Endodermal cell (in vitro differentiated cells): Measurements from ENCODE around the gene B3GNT2. TPM values are rescaled to one million over a fixed set of nuclear protein-coding genes. Genes with fewer than 3 reads are reported as not detected.
"Not testable (repeated sequence)": the region's sequence is repeated elsewhere in the genome, so short reads cannot be mapped to it uniquely, and the experiment has no call there.

Source experiments
- DNase-seq: peaks from one replicate; pipeline ENCODE4 v3.0.0-alpha.2; 2017
- H3K27ac ChIP-seq: 2 replicates; pipeline ENCODE4 v1.5.1; 2013; ENCODE audit warnings: mild to moderate bottlenecking, low read depth, low read length, moderate library complexity
- H3K27me3 ChIP-seq: 2 replicates; pipeline ENCODE4 v1.6.1; 2013; ENCODE audit warnings: mild to moderate bottlenecking, low read length, moderate library complexity; ENCODE audit not compliant: insufficient read depth, control insufficient read depth, poor library complexity, severe bottlenecking
- H3K36me3 ChIP-seq: 2 replicates; pipeline ENCODE4 v1.7.0; 2013; ENCODE audit warnings: mild to moderate bottlenecking, low read length, moderate library complexity; ENCODE audit not compliant: control insufficient read depth, insufficient read depth
- H3K4me1 ChIP-seq: one replicate; pipeline ENCODE4 v1.7.0; 2013; ENCODE audit warnings: low read length; ENCODE audit not compliant: control insufficient read depth, insufficient read depth
- H3K4me3 ChIP-seq: 2 replicates; pipeline ENCODE4 v1.5.1; 2013; ENCODE audit warnings: mild to moderate bottlenecking, low read length, moderate library complexity
- H3K9ac ChIP-seq: 2 replicates; pipeline ENCODE4 v1.6.1; 2013; ENCODE audit warnings: mild to moderate bottlenecking, low read length, moderate library complexity; ENCODE audit not compliant: poor library complexity, severe bottlenecking; ENCODE audit errors: extremely low read depth
- H3K9me3 ChIP-seq: 2 replicates; pipeline ENCODE4 v1.6.1; 2013; ENCODE audit warnings: mild to moderate bottlenecking, low read length, moderate library complexity; ENCODE audit not compliant: control insufficient read depth
- H3K27ac Mint-ChIP-seq: 2 replicates; pipeline ENCODE4 v1.8.0; 2020; ENCODE audit warnings: mixed read lengths
- H3K27me3 Mint-ChIP-seq: 2 replicates; pipeline ENCODE4 v1.8.0; 2021; ENCODE audit warnings: mild to moderate bottlenecking, mixed read lengths; ENCODE audit not compliant: insufficient read depth
- H3K36me3 Mint-ChIP-seq: 2 replicates; pipeline ENCODE4 v1.8.0; 2020; ENCODE audit warnings: low read depth, mixed read lengths
- H3K4me1 Mint-ChIP-seq: 2 replicates; pipeline ENCODE4 v1.8.0; 2020; ENCODE audit warnings: mixed read lengths
- H3K4me3 Mint-ChIP-seq: 2 replicates; pipeline ENCODE4 v1.8.0; 2020; ENCODE audit warnings: mild to moderate bottlenecking, moderate library complexity, mixed read lengths
- H3K9me3 Mint-ChIP-seq: 2 replicates; pipeline ENCODE4 v1.8.0; 2020; ENCODE audit warnings: mild to moderate bottlenecking, mixed read lengths
- CTCF ChIP-seq: fragments of 200-600 bp; sonication (generic); conservative IDR thresholded peaks from 2 replicates; pipeline ENCODE4 v1.5.0; 2021; ENCODE audit warnings: antibody characterized with exemption, mild to moderate bottlenecking
- WGBS, 2 experiments: methylation state at CpG; one replicate each; pipeline versions ENCODE4 v1.1.5 to v1.1.7; 2013; ENCODE audit warnings: missing lambda C conversion rate in 2 of 2, mixed read lengths in 1 of 2; ENCODE audit not compliant: insufficient coverage in 1 of 2, insufficient read length in 1 of 2; 5-methylcytosine and 5-hydroxymethylcytosine counted together
- long read RNA-seq, 4 experiments: library from polyadenylated mRNA in 2 of 4; library from RNA in 1 of 4; library from capped mRNA in 1 of 4; stranded (forward) in 3 of 4; unstranded in 1 of 4; transcript quantifications; one replicate each; pipeline ENCODE4 v2.0.0, GENCODE V29; 2020 to 2021; ENCODE audit warnings: inconsistent platforms in 1 of 4
- polyA plus RNA-seq, 2 experiments: library from polyadenylated mRNA; stranded (reverse); fragments of 50-300 nt; gene quantifications; one replicate each; pipeline ENCODE4 v1.2.3, GENCODE V29; 2013
- total RNA-seq, 2 donors: library from RNA; stranded (reverse); fragmentation: NEBNext Ultra II Directional in 1 of 2; extraction: Animal tissue kit (Norgen Biotek cat#: 25700) in 1 of 2; gene quantifications; 2 replicates in 1 of 2; 3 replicates in 1 of 2; pipeline ENCODE4 v1.2.1, GENCODE V29; 2021

The B3GNT2 gene
- total RNA-seq: 10 to 100 TPM; 38.7 to 59.2 TPM
- 19.3 TPM for polyA plus RNA-seq (2013, experiment 1 of 2)
- polyA plus RNA-seq (2013, experiment 2 of 2): 21.8 TPM
- long read RNA-seq, experiment 1, transcript B3GNT2-201 (2 exons, 2,763 nt): major isoform, 16 of 26 reads
- long read RNA-seq, experiment 1, partial matches to known transcripts: 0 of 26 reads
- long read RNA-seq, experiment 1, other reads (novel, unspliced or antisense): 10 of 26 reads
- long read RNA-seq, experiment 2, transcript B3GNT2-201 (2 exons, 2,763 nt): major isoform, 342 of 359 reads
- long read RNA-seq, experiment 2, partial matches to known transcripts: 14 of 359 reads
- long read RNA-seq, experiment 2, other reads (novel, unspliced or antisense): 3 of 359 reads
- long read RNA-seq, experiment 3, transcript B3GNT2-201 (2 exons, 2,763 nt): major isoform, 510 of 526 reads
- long read RNA-seq, experiment 3, partial matches to known transcripts: 13 of 526 reads
- long read RNA-seq, experiment 3, other reads (novel, unspliced or antisense): 3 of 526 reads
- long read RNA-seq, experiment 4, partial matches to known transcripts: 118 of 118 reads
- long read RNA-seq, experiment 4, other reads (novel, unspliced or antisense): 0 of 118 reads

GRCh38 chr2:62195421-62196277, at the start of gene B3GNT2:
Gene B3GNT2 (plus strand): TSS chr2:62196115. CDS start chr2:62222221, 26,106 bp downstream.
- peak within 1 kb of the TSS; percentile 80 for H3K27ac Mint-ChIP-seq
- peaks cover 9% of the 10 kb centered on the region for H3K36me3 Mint-ChIP-seq
- peaks cover 5% of the 10 kb centered on the region for H3K4me1 ChIP-seq
- peaks cover 6% of the 10 kb centered on the region for H3K9me3 Mint-ChIP-seq
- H3K4me1 Mint-ChIP-seq: peaks cover 35% of the 10 kb centered on the region
- peak within 1 kb of the TSS; percentile 93 for H3K4me3 ChIP-seq
- 9 to 37% methylated on average over 11 to 70 of the region's 70 CpGs for WGBS, 2 experiments
- no peaks in the 10 kb centered on the region for H3K27me3 ChIP-seq
- H3K27ac ChIP-seq: peak within 1 kb of the TSS; percentile 27
- peak; percentile 92 for DNase-seq
- H3K4me3 Mint-ChIP-seq: peak within 1 kb of the TSS; percentile 92
- H3K9me3 ChIP-seq: peaks cover 5% of the 10 kb centered on the region
- H3K9ac ChIP-seq: peak within 1 kb of the TSS; percentile 73
- H3K27me3 Mint-ChIP-seq: peaks cover 3% of the 10 kb centered on the region
- no peak for TF ChIP-seq CTCF
- H3K36me3 ChIP-seq: peaks cover 12% of the 10 kb centered on the region

GRCh38 chr2:62146790-62147189, 49.1 kb upstream of the B3GNT2 start:
- H3K27ac ChIP-seq, H3K4me3 ChIP-seq, H3K9me3 ChIP-seq, H3K9me3 Mint-ChIP-seq, H3K36me3 Mint-ChIP-seq, DNase-seq, H3K27ac Mint-ChIP-seq, H3K4me3 Mint-ChIP-seq, H3K4me1 ChIP-seq, H3K9ac ChIP-seq, H3K27me3 ChIP-seq, H3K27me3 Mint-ChIP-seq, H3K36me3 ChIP-seq: not testable (repeated sequence)
- peaks cover 15% of the 10 kb centered on the region for H3K4me1 Mint-ChIP-seq
- 98% methylated on average over 4 of the region's 7 CpGs; no CpG with 5 or more reads in 1 of the 2 experiments for whole genome bisulfite sequencing, 2 experiments

- Mint-ChIP-seq H3K27ac (no peak overlapping the region), H3K4me1 (peaks cover 15% of the 10 kb centered on the region), H3K27me3 (no peaks in the 10 kb centered on the region), H3K4me3 (no peak overlapping the region), H3K9me3 (no peaks in the 10 kb centered on the region), H3K36me3 (no peaks in the 10 kb centered on the region)
- Histone ChIP-seq H3K27me3 (no peaks in the 10 kb centered on the region), H3K4me3 (no peak overlapping the region), H3K9ac (no peak overlapping the region), H3K36me3 (no peaks in the 10 kb centered on the region), H3K9me3 (no peaks in the 10 kb centered on the region), H3K27ac (no peak overlapping the region), H3K4me1 (peaks cover 5% of the 10 kb centered on the region)
- WGBS, 2 experiments: 94 to 96% methylated on average over 3 to 4 of the region's 4 CpGs
- DNase-seq: no peak
- TF ChIP-seq CTCF: no peak
These were observed 48.2 kb upstream of the B3GNT2 start for GRCh38 chr2:62147610-62148301.
